Uterus (tissue), 2 donors: ENCODE measurements around the gene IRGC.

Source experiments
- CTCF ChIP-seq, 4 experiments: fragments of 200-600 bp in 2 of 4; fragments of 450-650 bp in 2 of 4; sonication (generic) in 2 of 4; IDR thresholded peaks; one replicate each; pipeline ENCODE4 v1.5.1; 2016 to 2019; ENCODE audit warnings: antibody characterized with exemption in 4 of 4, mild to moderate bottlenecking in 2 of 4, moderate library complexity in 1 of 4
- POLR2A ChIP-seq, 2 donors: fragments of 450-650 bp; IDR thresholded peaks; one replicate each; pipeline ENCODE4 v1.6.1; 2016; ENCODE audit warnings: antibody characterized with exemption in 2 of 2, mild to moderate bottlenecking in 1 of 2, moderate library complexity in 1 of 2

GRCh38 chr19:43719918-43720317, 4.0 kb downstream of the IRGC start:
- TF ChIP-seq CTCF (IDR thresholded peaks at IDR 0.05) (no peak), POLR2A (IDR thresholded peaks at IDR 0.05) (no peak)
